ENCODE measurements around the gene TREML1.
"Not testable (repeated sequence)": the region's sequence is repeated elsewhere in the genome, so short reads cannot be mapped to it uniquely, and the experiment has no call there.

The TREML1 gene

DNA sequence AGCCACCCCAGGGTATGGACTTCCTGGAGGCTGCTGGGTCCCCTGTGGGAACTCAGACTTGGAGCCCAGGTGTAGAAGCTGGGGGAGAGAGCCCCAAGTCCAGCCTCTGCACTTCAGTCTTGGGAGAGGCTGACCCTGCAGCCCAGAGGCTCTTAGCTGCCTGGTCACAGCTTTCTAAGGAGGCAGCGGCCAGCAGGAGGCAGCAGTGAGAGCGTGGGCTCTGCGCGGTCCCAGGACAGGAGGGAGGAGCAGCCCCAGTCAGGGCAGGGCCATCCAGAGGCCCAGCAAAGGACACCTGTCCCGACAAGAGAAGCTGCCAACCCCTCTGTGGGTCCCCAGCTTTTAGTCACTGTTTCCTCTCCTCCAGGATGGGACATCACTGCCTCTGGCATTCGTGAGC lies 37.4 kb upstream of the TREML1 start:
- Histone ChIP-seq H3K27me3 (ENCODE audit: control insufficient read depth in 1 of 2, insufficient read depth in 2 of 2, low read length in 2 of 2) (peaks cover 0 to 5% of the 10 kb centered on the region in 2 donors), H3K4me3 (ENCODE audit: low read depth in 1 of 2, low read length in 2 of 2) (no peak overlapping the region), H3K27ac (ENCODE audit: low read depth, low read length) (no peak overlapping the region), H3K9ac (ENCODE audit: low read depth in 1 of 2, low read length in 2 of 2) (no peak overlapping the region), H3K4me1 (ENCODE audit: control insufficient read depth in 1 of 2, insufficient read depth in 2 of 2, low read length in 2 of 2) (no peaks in the 10 kb centered on the region), H3K36me3 (ENCODE audit: control insufficient read depth in 1 of 2, insufficient read depth in 2 of 2, low read length in 2 of 2) (no peaks in the 10 kb centered on the region), H3K9me3 (ENCODE audit: control insufficient read depth in 1 of 2, low read length in 2 of 2) (peaks cover 8% of the 10 kb centered on the region in 2 donors)

DNA sequence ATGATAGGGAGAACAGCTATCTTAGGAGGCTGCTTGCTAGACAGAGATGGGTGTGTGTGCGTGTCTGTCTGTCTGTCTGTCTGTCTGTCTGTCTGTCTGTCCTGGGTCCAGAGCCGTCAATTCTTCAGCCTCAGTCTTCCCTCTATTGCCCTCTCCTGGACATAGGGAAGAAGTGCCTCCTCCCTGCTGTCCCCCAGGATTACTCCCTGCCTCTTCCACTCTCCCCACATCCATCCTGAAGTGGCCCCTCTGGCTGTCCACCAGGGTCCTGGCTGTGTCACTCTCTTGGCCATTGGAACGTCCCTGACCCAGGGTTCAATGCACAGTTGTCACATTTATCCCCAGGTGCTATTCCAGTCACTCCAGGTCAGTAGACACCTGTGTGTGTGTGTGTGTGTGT lies 36.6 kb upstream of the TREML1 start:
- H3K27me3 ChIP-seq (ENCODE audit: control insufficient read depth in 1 of 2, insufficient read depth in 2 of 2, low read length in 2 of 2): peaks cover 0 to 5% of the 10 kb centered on the region in 2 donors
- no peak overlapping the region for H3K9ac ChIP-seq (ENCODE audit: low read depth in 1 of 2, low read length in 2 of 2)
- H3K4me1 ChIP-seq (ENCODE audit: control insufficient read depth in 1 of 2, insufficient read depth in 2 of 2, low read length in 2 of 2): no peaks in the 10 kb centered on the region
- peaks cover 8% of the 10 kb centered on the region in 2 donors for H3K9me3 ChIP-seq (ENCODE audit: control insufficient read depth in 1 of 2, low read length in 2 of 2)
- H3K4me3 ChIP-seq (ENCODE audit: low read depth in 1 of 2, low read length in 2 of 2): no peak overlapping the region
- H3K36me3 ChIP-seq (ENCODE audit: control insufficient read depth in 1 of 2, insufficient read depth in 2 of 2, low read length in 2 of 2): no peaks in the 10 kb centered on the region
- no peak overlapping the region for H3K27ac ChIP-seq (ENCODE audit: low read depth, low read length)

DNA sequence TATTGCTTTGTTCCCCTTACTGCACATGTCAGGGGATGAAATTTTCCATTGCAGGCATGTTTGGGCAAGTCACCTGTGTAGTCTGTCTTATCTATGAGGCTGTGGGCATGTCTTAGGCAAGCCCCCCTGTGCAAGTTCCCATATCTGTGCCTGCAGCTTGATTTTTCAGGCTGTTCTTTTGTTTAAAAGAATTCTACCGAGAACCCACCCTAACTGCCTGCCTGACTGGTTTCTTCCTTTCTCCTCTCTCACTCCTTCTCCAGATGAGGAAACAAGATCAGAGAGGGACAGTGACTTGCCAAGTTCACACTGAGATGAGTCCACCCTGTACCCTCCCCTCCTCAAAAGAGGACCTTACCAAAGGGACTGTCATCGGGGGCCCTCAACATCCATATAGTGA lies 35.8 kb upstream of the TREML1 start:
- Histone ChIP-seq H3K4me1 (ENCODE audit: control insufficient read depth in 1 of 2, insufficient read depth in 2 of 2, low read length in 2 of 2) (no peaks in the 10 kb centered on the region), H3K27me3 (ENCODE audit: control insufficient read depth in 1 of 2, insufficient read depth in 2 of 2, low read length in 2 of 2) (peaks cover 0 to 5% of the 10 kb centered on the region in 2 donors), H3K4me3 (ENCODE audit: low read depth in 1 of 2, low read length in 2 of 2) (no peak overlapping the region), H3K9ac (ENCODE audit: low read depth in 1 of 2, low read length in 2 of 2) (no peak overlapping the region), H3K9me3 (ENCODE audit: control insufficient read depth in 1 of 2, low read length in 2 of 2) (peaks cover 8% of the 10 kb centered on the region in 2 donors), H3K27ac (ENCODE audit: low read depth, low read length) (no peak overlapping the region), H3K36me3 (ENCODE audit: control insufficient read depth in 1 of 2, insufficient read depth in 2 of 2, low read length in 2 of 2) (no peaks in the 10 kb centered on the region)

DNA sequence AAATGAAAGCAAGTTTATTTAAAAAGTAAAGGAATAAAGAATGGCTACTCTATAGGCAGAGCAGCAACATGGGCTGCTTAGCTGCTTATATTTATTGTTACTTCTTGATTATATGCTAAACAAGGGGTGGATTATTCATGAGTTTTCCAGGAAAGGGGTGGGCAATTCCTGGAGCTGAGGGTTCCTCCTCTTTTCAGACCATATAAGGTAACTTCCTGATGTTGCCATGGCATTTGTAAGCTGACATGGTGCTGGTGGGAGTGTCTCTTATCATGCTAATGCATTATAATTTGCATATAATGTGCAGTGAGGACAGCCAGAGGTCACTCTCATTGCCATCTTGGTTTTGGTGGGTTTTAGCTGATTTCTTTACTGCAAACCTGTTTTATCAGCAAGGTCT lies 34.9 kb upstream of the TREML1 start:
- not testable (repeated sequence) for H3K27ac ChIP-seq (ENCODE audit: low read depth, low read length); H3K4me3 ChIP-seq (ENCODE audit: low read depth in 1 of 2, low read length in 2 of 2); H3K9ac ChIP-seq (ENCODE audit: low read depth in 1 of 2, low read length in 2 of 2); H3K36me3 ChIP-seq (ENCODE audit: control insufficient read depth in 1 of 2, insufficient read depth in 2 of 2, low read length in 2 of 2); H3K9me3 ChIP-seq (ENCODE audit: control insufficient read depth in 1 of 2, low read length in 2 of 2); H3K4me1 ChIP-seq (ENCODE audit: control insufficient read depth in 1 of 2, insufficient read depth in 2 of 2, low read length in 2 of 2); H3K27me3 ChIP-seq (ENCODE audit: control insufficient read depth in 1 of 2, insufficient read depth in 2 of 2, low read length in 2 of 2)

DNA sequence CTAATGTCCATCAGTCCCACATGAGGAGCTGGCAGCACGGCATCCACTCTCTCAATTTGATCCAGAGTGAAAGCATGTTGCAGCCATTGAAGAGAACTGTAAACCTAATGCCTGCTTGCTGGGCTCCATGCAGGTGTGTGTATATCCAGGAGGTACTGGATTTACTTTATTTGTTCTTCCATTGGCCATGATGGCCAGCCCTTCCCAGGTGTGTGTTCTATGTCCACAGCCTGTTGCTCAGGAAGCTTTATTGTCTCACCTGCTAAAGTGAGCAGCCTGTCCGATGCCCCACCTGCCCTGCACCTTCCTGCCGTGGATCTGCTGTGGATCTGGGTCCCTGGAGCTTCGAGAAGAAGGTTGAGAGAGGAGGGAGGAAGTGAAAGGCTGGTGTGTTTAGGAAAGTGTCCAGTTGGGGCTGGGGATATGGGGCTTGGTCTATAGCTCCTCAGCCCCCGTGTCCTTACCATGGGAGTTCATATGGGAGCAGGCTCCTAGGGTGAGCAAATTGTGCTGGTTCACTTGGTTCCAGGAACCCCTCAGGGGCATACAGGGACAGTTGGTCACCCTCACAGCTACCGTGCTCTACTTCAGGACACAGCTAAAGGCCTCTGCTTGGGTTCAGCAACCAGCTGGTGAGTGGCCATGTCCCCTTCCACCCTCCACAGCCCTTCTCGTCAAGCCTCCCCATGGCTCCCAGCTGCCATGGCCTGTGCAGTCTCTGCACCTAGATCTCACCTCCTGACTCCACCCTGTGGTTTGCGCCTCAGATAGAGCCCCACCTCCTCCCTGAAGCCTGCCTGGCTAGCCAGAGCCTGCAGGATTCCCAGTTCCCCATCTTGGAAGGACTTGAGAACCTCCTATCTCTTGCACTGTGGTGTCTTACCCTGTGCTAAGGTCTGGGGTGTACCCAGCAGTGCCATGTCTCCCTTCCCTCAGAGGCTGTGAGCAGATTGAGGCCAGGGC lies 34.1 kb upstream of the TREML1 start:
- Histone ChIP-seq H3K4me1 (ENCODE audit: control insufficient read depth in 1 of 2, insufficient read depth in 2 of 2, low read length in 2 of 2) (no peaks in the 10 kb centered on the region), H3K4me3 (ENCODE audit: low read depth in 1 of 2, low read length in 2 of 2) (no peak overlapping the region), H3K27me3 (ENCODE audit: control insufficient read depth in 1 of 2, insufficient read depth in 2 of 2, low read length in 2 of 2) (peaks cover 0 to 5% of the 10 kb centered on the region in 2 donors), H3K9me3 (ENCODE audit: control insufficient read depth in 1 of 2, low read length in 2 of 2) (peaks cover 8% of the 10 kb centered on the region in 2 donors), H3K27ac (ENCODE audit: low read depth, low read length) (no peak overlapping the region), H3K36me3 (ENCODE audit: control insufficient read depth in 1 of 2, insufficient read depth in 2 of 2, low read length in 2 of 2) (no peaks in the 10 kb centered on the region), H3K9ac (ENCODE audit: low read depth in 1 of 2, low read length in 2 of 2) (no peak overlapping the region)

DNA sequence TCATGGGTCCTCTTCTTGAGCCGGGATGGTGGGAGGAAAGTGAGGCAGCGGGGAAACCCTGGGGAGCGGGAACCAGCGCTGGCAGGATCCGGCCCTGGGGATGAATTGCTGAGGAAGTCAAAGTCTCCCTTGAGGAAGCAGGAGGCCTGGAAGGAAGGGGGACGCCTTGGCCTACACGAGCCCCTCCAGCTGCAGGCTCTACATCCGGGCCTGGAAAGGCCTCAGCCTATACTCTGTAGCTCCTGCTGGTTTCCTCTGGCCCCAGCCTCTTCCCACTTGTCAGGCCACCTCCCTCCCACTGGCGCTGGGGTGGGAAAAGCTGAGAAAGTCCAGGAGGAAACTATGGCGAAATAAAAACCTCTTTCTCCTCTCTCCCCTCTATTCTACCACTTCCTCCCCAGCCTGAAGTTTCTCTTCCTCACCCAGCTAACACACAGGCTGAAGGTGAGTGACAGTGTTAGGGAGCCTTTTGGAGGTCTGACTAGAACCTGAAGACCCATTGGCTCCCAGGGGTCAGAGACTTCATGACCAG lies 31.9 kb upstream of the TREML1 start:
- no peak overlapping the region for H3K27ac ChIP-seq (ENCODE audit: low read depth, low read length)
- no peaks in the 10 kb centered on the region for H3K4me1 ChIP-seq (ENCODE audit: control insufficient read depth in 1 of 2, insufficient read depth in 2 of 2, low read length in 2 of 2)
- H3K9me3 ChIP-seq (ENCODE audit: control insufficient read depth in 1 of 2, low read length in 2 of 2): peaks cover 8% of the 10 kb centered on the region in 2 donors
- no peak overlapping the region for H3K4me3 ChIP-seq (ENCODE audit: low read depth in 1 of 2, low read length in 2 of 2)
- H3K9ac ChIP-seq (ENCODE audit: low read depth in 1 of 2, low read length in 2 of 2): no peak overlapping the region
- no peaks in the 10 kb centered on the region for H3K36me3 ChIP-seq (ENCODE audit: control insufficient read depth in 1 of 2, insufficient read depth in 2 of 2, low read length in 2 of 2)
- no peaks in the 10 kb centered on the region for H3K27me3 ChIP-seq (ENCODE audit: control insufficient read depth in 1 of 2, insufficient read depth in 2 of 2, low read length in 2 of 2)

DNA sequence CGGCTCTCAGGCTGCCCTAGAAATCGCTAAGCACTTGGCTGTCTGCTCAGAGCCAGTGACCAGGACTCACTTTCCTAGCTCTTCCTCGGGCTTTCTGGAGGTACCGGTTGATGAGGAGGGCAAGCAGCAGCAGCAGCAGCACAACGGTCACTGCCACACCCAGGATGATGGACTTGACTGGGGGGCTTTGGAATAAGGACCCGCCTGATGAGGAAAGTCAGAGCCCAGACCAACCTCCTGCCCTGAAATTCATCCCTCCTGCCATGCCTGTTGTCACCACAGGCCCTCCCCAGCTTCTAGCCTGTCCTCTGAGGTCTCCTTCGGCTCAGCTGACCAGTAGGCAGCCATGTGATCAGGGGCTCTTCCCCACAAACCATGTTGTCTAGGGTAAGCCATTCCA lies 30.6 kb upstream of the TREML1 start:
- Histone ChIP-seq H3K36me3 (ENCODE audit: control insufficient read depth in 1 of 2, insufficient read depth in 2 of 2, low read length in 2 of 2) (no peaks in the 10 kb centered on the region), H3K27ac (ENCODE audit: low read depth, low read length) (no peak overlapping the region), H3K9me3 (ENCODE audit: control insufficient read depth in 1 of 2, low read length in 2 of 2) (peaks cover 1 to 3% of the 10 kb centered on the region in 2 donors), H3K4me1 (ENCODE audit: control insufficient read depth in 1 of 2, insufficient read depth in 2 of 2, low read length in 2 of 2) (no peaks in the 10 kb centered on the region), H3K4me3 (ENCODE audit: low read depth in 1 of 2, low read length in 2 of 2) (no peak overlapping the region), H3K27me3 (ENCODE audit: control insufficient read depth in 1 of 2, insufficient read depth in 2 of 2, low read length in 2 of 2) (no peaks in the 10 kb centered on the region), H3K9ac (ENCODE audit: low read depth in 1 of 2, low read length in 2 of 2) (no peak overlapping the region)

DNA sequence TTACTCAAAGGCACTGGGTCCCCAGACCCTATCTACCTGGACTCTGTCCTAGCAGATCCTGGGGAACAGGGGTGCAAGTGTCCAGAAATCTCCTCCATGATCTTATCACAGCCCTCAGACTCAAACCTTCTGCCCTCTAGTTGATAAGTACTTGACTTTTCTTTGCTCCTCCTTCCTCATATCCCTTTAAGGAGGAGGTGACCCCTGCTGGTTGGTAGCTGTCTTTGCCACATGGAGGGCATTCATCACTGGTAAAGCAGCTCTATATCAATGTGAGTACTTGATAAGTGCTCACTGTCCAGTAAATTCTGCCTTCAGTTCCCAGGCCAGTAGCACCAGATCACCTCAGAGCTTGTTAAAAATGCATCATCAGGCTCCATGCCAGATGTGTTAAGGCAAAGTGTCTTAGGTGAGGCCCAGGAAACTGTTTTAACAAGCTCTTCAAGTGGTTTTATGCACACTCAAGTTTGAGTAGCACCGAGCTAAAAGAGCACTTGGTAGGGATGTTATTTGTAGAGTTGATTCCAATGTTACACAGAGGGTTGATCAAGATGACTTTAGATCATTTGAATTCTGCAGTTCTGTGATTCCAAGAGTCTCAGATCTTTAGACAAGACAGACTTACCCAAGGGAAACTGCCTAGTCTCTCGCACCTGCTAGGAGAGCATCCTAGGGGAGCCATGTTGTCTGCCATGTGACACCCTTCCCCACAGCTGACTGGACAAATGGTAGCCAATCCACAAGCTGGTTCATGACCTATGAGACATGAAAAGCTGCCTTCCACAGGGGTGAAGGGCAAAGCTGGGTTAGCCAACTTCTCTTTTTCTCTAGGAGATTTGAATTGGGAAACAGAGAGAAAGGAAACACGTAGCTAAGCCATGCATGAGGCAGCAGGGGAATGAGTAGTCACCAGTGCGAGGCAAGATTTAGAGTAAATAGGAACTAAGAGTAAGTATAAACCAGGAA lies 28.2 kb upstream of the TREML1 start:
- H3K4me1 ChIP-seq (ENCODE audit: control insufficient read depth in 1 of 2, insufficient read depth in 2 of 2, low read length in 2 of 2): no peaks in the 10 kb centered on the region
- H3K27me3 ChIP-seq (ENCODE audit: control insufficient read depth in 1 of 2, insufficient read depth in 2 of 2, low read length in 2 of 2): no peaks in the 10 kb centered on the region
- no peak overlapping the region for H3K27ac ChIP-seq (ENCODE audit: low read depth, low read length)
- no peaks in the 10 kb centered on the region for H3K9me3 ChIP-seq (ENCODE audit: control insufficient read depth in 1 of 2, low read length in 2 of 2)
- H3K4me3 ChIP-seq (ENCODE audit: low read depth in 1 of 2, low read length in 2 of 2): no peak overlapping the region
- no peak overlapping the region for H3K9ac ChIP-seq (ENCODE audit: low read depth in 1 of 2, low read length in 2 of 2)
- no peaks in the 10 kb centered on the region for H3K36me3 ChIP-seq (ENCODE audit: control insufficient read depth in 1 of 2, insufficient read depth in 2 of 2, low read length in 2 of 2)

DNA sequence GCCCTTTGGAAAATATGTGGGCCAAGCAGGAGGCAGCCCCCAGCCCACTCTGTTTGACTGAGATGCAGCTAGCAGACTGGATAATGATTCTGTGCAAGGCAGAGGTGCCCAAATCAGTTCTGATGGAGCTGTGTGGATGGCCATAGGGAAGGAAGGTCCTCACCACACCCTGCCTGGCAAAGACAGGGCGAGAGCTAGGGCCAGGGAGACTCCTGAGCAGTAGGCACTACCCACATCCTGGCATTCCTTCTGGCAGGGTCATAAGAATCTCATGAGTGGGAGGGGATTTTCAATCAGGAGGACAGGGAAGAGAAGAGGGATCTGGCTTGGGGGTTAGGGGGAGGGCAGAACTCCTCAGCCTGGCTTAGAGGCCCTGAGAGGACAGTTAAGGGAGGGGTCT lies 27.4 kb upstream of the TREML1 start:
- H3K36me3 ChIP-seq (ENCODE audit: control insufficient read depth in 1 of 2, insufficient read depth in 2 of 2, low read length in 2 of 2): no peaks in the 10 kb centered on the region
- no peak overlapping the region for H3K4me3 ChIP-seq (ENCODE audit: low read depth in 1 of 2, low read length in 2 of 2)
- H3K9ac ChIP-seq (ENCODE audit: low read depth in 1 of 2, low read length in 2 of 2): no peak overlapping the region
- no peaks in the 10 kb centered on the region for H3K9me3 ChIP-seq (ENCODE audit: control insufficient read depth in 1 of 2, low read length in 2 of 2)
- H3K4me1 ChIP-seq (ENCODE audit: control insufficient read depth in 1 of 2, insufficient read depth in 2 of 2, low read length in 2 of 2): no peaks in the 10 kb centered on the region
- H3K27me3 ChIP-seq (ENCODE audit: control insufficient read depth in 1 of 2, insufficient read depth in 2 of 2, low read length in 2 of 2): no peaks in the 10 kb centered on the region
- no peak overlapping the region for H3K27ac ChIP-seq (ENCODE audit: low read depth, low read length)

DNA sequence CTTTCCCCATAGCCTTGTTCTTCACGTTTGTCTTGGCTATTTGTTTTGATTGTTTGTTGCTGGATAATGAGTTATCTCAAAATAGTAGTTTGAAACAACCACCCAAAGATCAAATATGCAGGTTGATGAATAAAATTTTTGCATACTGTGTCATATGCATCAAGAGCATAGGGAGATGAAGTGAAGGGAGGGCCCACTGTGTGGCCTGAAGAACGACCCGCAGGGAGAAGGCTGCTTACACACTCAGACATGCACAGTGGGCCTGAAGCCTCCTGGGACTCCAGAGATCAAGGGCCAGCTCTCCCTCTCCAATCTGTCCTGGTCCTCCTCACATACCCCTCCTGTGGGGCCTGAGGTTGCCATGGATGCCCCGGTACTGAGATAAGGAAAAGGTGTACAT lies 25.0 kb upstream of the TREML1 start:
- no peak overlapping the region for H3K4me3 ChIP-seq (ENCODE audit: low read depth in 1 of 2, low read length in 2 of 2)
- no peaks in the 10 kb centered on the region for H3K36me3 ChIP-seq (ENCODE audit: control insufficient read depth in 1 of 2, insufficient read depth in 2 of 2, low read length in 2 of 2)
- H3K4me1 ChIP-seq (ENCODE audit: control insufficient read depth in 1 of 2, insufficient read depth in 2 of 2, low read length in 2 of 2): no peaks in the 10 kb centered on the region
- no peak overlapping the region for H3K27ac ChIP-seq (ENCODE audit: low read depth, low read length)
- H3K27me3 ChIP-seq (ENCODE audit: control insufficient read depth in 1 of 2, insufficient read depth in 2 of 2, low read length in 2 of 2): no peaks in the 10 kb centered on the region
- H3K9me3 ChIP-seq (ENCODE audit: control insufficient read depth in 1 of 2, low read length in 2 of 2): no peaks in the 10 kb centered on the region
- no peak overlapping the region for H3K9ac ChIP-seq (ENCODE audit: low read depth in 1 of 2, low read length in 2 of 2)

Data from duodenal mucosa (tissue), 2 donors.